ENCODE results near the gene ZNF92. TPM values are rescaled to one million over a fixed set of nuclear protein-coding genes. Genes with fewer than 3 reads are reported as not detected.

Gene ZNF92
- total and polyA plus RNA-seq, 2 of the 13 experiments (the other 11 are each of a cell fraction or from before 2014, with no cell fraction given), result 4.0 to 13.2 TPM

GRCh38 chr7:65444205-65444842 lies 70.7 kb downstream of the ZNF92 start (continued):
- TF ChIP-seq EP300 (IDR thresholded peaks at IDR 0.05; ENCODE audit: low read depth in 2 of 2, low read length in 2 of 2) (peak in 1 of 2 experiments; percentile 45; a peak in 1 of 4 replicates), EP300 (CRISPR knock-in tag; IDR thresholded peaks at IDR 0.05; ENCODE audit: borderline replicate concordance) (no peak), MYNN (CRISPR knock-in tag; IDR thresholded peaks at IDR 0.05; ENCODE audit: low read depth) (no peak), ZNF335 (CRISPR knock-in tag; IDR thresholded peaks at IDR 0.05) (no peak), SOX13 (IDR thresholded peaks at IDR 0.05) (no peak), SOX13 (CRISPR knock-in tag; conservative IDR thresholded peaks at IDR 0.05 in 1 of 2, IDR thresholded peaks at IDR 0.05 in 1 of 2) (peak in 1 of 2 experiments; percentile 29; a peak in 1 of 4 replicates), FOXP4 (CRISPR knock-in tag; IDR thresholded peaks at IDR 0.05) (no peak)

DNA sequence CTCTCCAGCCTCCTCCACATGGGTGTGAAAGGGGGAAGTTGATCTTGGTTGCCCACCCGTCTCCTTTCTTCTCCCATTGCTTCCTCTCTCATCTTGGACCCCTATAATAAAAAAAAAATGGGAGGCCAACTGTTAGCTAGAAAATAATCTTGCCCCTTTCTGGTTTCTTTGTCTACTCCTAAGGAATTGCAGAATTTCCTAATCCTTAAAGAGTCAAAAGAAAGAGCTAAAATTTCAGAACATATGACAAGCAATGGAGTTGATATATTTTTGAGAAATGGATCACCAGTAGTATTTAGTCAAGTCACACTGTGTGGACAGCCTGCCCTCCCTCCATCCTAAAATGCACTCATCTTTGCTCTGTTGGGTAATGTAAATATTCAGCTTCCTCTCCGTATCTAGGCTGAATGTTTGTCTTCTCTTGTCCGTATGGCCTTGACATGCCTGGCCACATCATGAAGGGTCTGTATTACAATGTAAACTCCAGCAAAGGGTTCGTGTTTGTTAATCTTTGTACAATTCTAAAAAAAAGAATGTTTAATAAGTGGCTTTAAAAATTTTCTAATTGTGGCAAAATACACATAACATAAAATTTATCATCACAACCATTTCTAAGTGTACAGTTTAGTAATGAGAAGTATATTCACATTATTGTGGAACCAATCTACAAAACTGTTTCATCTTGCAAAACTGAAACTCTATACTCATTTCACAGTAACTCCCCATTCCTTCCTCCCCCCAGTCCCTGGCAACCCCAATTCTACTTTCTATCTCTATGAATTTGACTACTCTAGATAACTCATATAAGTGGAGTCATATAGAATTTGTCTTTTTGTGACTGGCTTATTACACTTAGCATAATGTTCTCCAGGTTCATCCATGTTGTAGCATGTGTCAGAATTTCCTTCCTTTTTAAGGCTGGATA lies 71.5 kb downstream of the ZNF92 start:
- in situ Hi-C loops (cut with HindIII; ENCODE audit: extremely low pct_ligation_motif_present, low pct_unique_long_range_greater_than_20kb), result no loop called here
- no peak overlapping the region for H2AFZ ChIP-seq (ENCODE audit: low read length)
- peaks cover 83% of the 10 kb centered on the region for H3K4me1 ChIP-seq (ENCODE audit: insufficient read depth, low read length)
- WGBS (ENCODE audit: low lambda C conversion rate), result 8% methylated on average over 4 of the region's 4 CpGs
- H3K9ac ChIP-seq (ENCODE audit: insufficient read depth, low read depth, low read length), result peak overlapping the region; percentile 62
- DNase-seq (ENCODE audit: low spot score) (peak; percentile 98), FAIRE-seq (peak; percentile 97), ATAC-seq (peak; percentile 99)
- H3K27me3 ChIP-seq (ENCODE audit: control insufficient read depth in 1 of 2, insufficient read depth in 2 of 2, low read length in 2 of 2), result no peaks in the 10 kb centered on the region
- ChIA-PET POLR2A (interaction anchor here (0.9 to 1.5 kb wide), 6 partner anchors 13 to 71 kb away, joined by 3 to 6 read pairs (median 4); partner anchors contain the start of gene ZNF92), CTCF (ENCODE audit: low intra/inter-chr PET ratio, low total read pairs) (no interaction called here)
- H4K20me1 ChIP-seq (ENCODE audit: insufficient read depth, low read length), result no peaks in the 10 kb centered on the region
- H3K4me2 ChIP-seq (ENCODE audit: low read depth, low read length), result peak overlapping the region; percentile 61
- BruUV-seq (replicated peaks), result no TSS peak
- H3K9me3 ChIP-seq (ENCODE audit: low read length), result peaks cover 11% of the 10 kb centered on the region
- intact Hi-C loops (cut with micrococcal nuclease; ENCODE audit: unreplicated experiment), result loop anchor here (1.0 to 2.0 kb wide), 3 partner anchors 12 to 72 kb away; partner anchors contain the start of gene ZNF92
- peak overlapping the region in 1 of 3 experiments; percentile 15; a peak in 1 of 6 replicates for H3K4me3 ChIP-seq (replicated peaks in 1 of 3; ENCODE audit: insufficient read depth in 1 of 3, low read depth in 2 of 3, low read length in 3 of 3)
- no peaks in the 10 kb centered on the region for H3K79me2 ChIP-seq (ENCODE audit: insufficient read depth, low read length)
- no peaks in the 10 kb centered on the region for H3K36me3 ChIP-seq (replicated peaks in 1 of 2; ENCODE audit: control insufficient read depth in 1 of 2, insufficient read depth in 2 of 2, low read length in 2 of 2)
- peak overlapping the region; percentile 97 for H3K27ac ChIP-seq (ENCODE audit: extremely low read length, insufficient read depth, low read length)
- no peak; the same call in 1 of the 2 replicates for TF ChIP-seq ZNF816 (CRISPR knock-in tag; IDR thresholded peaks at IDR 0.05; ENCODE audit: borderline replicate concordance)
- TF ChIP-seq GMEB2 (CRISPR knock-in tag; IDR thresholded peaks at IDR 0.05; ENCODE audit: low read depth), result no peak
- peak; percentile 91 for TF ChIP-seq ZKSCAN1 (IDR thresholded peaks at IDR 0.05; ENCODE audit: low read length)
- 0 out of 2 replicates have a peak, but pooled peaks have one; percentile 43 for TF ChIP-seq SMYD3 (CRISPR knock-in tag; IDR thresholded peaks at IDR 0.05)
- no peak for TF ChIP-seq ZNF143 (CRISPR knock-in tag; IDR thresholded peaks at IDR 0.05)
- TF ChIP-seq DMTF1 (CRISPR knock-in tag; IDR thresholded peaks at IDR 0.05), result no peak
